ENCODE results near the gene DYNC1LI2. TPM values are rescaled to one million over a fixed set of nuclear protein-coding genes. Genes with fewer than 3 reads are reported as not detected.

The DYNC1LI2 gene
- total RNA-seq, 2 experiments from 2014 or later, result 32.3 to 35.7 TPM

DNA sequence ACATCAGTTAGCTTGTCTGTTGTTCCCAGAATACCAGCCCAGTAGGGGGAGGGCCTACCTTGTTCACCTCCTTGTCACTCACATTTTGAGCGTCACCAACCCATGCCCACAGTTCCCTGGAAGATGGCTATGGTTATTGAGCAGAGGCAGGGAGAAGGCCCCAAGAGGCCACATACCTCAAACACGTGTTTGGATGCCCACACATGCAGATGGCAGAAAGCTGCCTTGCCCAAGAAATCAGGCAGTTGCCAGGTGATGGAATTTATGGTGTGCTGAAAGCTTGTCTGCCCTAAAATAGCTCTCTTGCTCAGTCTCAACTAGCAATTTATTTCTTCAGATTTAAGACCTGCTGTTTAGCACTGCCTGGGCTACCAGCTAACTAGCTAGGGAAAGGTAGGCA lies 38.3 kb downstream of the DYNC1LI2 start:
- ChIA-PET CTCF (interaction anchor here (0.8 to 1.3 kb wide), 5 partner anchors 15 to 113 kb away, joined by 3 to 5 read pairs (median 3); no protein-coding TSS in a partner anchor), POLR2A (interaction anchor here (0.6 kb wide), 1 partner anchor 139 kb away, joined by 4 read pairs; no protein-coding TSS in a partner anchor)
- H3K27me3 Mint-ChIP-seq, result peaks cover 4% of the 10 kb centered on the region
- no peaks in the 10 kb centered on the region for H3K36me3 Mint-ChIP-seq (ENCODE audit: low read depth)
- ATAC-seq (no peak), DNase-seq (no peak)
- no peak overlapping the region for H3K4me3 Mint-ChIP-seq
- H3K9me3 Mint-ChIP-seq (ENCODE audit: low read depth), result no peaks in the 10 kb centered on the region
- intact Hi-C loops (cut with DNase I, micrococcal nuclease), result no loop called here
- no peaks in the 10 kb centered on the region for H3K4me1 Mint-ChIP-seq
- H3K27ac Mint-ChIP-seq, result no peak overlapping the region

- POLR2A ChIA-PET, result no interaction called here
- CTCF ChIA-PET, result interaction anchor here (0.9 to 1.2 kb wide), 3 partner anchors 16 to 114 kb away, joined by 3 read pairs; no protein-coding TSS in a partner anchor
Observed at GRCh38 chr16:66712512-66712911, 38.9 kb downstream of the DYNC1LI2 start.

DNA sequence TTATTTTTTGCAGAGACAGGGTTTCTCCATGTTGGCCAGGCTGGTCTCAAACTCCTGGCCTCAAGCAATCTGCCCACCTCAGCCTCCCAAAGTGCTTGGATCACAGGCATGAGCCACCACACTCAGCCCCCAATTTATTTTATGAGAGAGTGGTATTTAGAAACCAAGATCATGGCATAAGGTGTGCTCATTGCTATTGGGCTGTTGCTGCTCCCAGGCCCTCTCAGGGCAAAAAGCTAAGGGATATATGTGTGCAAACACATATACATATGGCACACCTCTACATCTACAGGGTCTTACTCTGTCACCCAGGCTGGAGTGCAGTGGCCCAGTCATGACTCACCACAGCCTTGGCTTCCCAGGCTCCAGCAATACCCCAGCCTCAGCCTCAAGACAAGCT lies 39.8 kb downstream of the DYNC1LI2 start:
- H3K27ac Mint-ChIP-seq, result no peak overlapping the region
- no peak for DNase-seq
- H3K9me3 Mint-ChIP-seq (ENCODE audit: low read depth), result no peaks in the 10 kb centered on the region
- no peak for ATAC-seq
- H3K4me1 Mint-ChIP-seq, result no peaks in the 10 kb centered on the region
- no peak overlapping the region for H3K4me3 Mint-ChIP-seq
- H3K27me3 Mint-ChIP-seq, result peaks cover 4% of the 10 kb centered on the region
- ChIA-PET POLR2A (no interaction called here), CTCF (interaction anchor here (1.1 kb wide), 2 partner anchors 15 to 28 kb away, joined by 3 read pairs; no protein-coding TSS in a partner anchor)
- no peaks in the 10 kb centered on the region for H3K36me3 Mint-ChIP-seq (ENCODE audit: low read depth)
- intact Hi-C loops (cut with DNase I, micrococcal nuclease), result no loop called here

More at GRCh38 chr16:66712512-66712911, 38.9 kb downstream of the DYNC1LI2 start:
- Mint-ChIP-seq H3K36me3 (ENCODE audit: low read depth) (no peaks in the 10 kb centered on the region), H3K27me3 (peaks cover 4% of the 10 kb centered on the region), H3K27ac (no peak overlapping the region), H3K4me1 (no peaks in the 10 kb centered on the region), H3K4me3 (no peak overlapping the region), H3K9me3 (ENCODE audit: low read depth) (no peaks in the 10 kb centered on the region)
- no peak for DNase-seq
- no peak for ATAC-seq
- intact Hi-C loops (cut with DNase I, micrococcal nuclease), result no loop called here

- Mint-ChIP-seq H3K4me1 (no peaks in the 10 kb centered on the region), H3K27me3 (peaks cover 4% of the 10 kb centered on the region), H3K4me3 (no peak overlapping the region), H3K27ac (no peak overlapping the region), H3K36me3 (ENCODE audit: low read depth) (no peaks in the 10 kb centered on the region), H3K9me3 (ENCODE audit: low read depth) (no peaks in the 10 kb centered on the region)
- ATAC-seq (no peak), DNase-seq (no peak)
- ChIA-PET CTCF (interaction anchor here (1.1 kb wide), 1 partner anchor 35 kb away, joined by 5 read pairs; no protein-coding TSS in a partner anchor), POLR2A (no interaction called here)
- intact Hi-C loops (cut with DNase I, micrococcal nuclease), result no loop called here
Observed at GRCh38 chr16:66706506-66706880, 44.9 kb downstream of the DYNC1LI2 start.

DNA sequence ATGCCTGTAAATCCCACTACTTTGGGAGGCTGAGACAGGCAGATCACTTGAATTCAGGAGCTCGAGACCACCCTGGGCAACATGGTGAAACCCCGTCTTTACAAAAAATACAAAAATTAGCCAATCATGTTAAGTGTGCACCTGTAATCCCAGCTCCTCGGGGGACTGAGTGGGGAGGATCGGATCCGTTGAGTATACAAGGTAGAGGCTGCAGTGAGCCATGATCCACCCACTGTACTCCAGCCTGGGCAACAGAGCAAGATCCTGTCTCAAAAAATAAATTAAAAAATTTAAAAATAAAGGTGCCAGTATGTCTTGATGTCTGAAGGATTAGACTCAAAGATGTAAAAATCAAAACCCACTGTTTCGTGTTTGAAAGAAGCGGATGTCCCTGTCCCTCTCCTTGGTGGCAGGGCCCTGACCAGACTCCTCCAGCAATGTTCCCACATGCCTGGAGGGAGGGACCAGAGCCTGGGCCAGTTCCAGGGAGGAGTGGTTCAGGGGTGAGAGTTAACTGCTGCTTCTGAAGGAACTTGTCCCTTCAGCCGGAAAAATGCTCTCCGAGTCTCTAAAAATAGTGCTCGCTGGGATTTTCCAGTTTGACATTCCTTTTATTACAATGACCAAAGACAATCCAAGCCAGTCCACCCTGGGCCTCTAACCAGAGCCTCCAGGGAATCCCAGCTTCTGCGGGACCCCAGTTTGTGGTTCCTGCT lies 45.5 kb downstream of the DYNC1LI2 start:
- Mint-ChIP-seq H3K36me3 (ENCODE audit: low read depth) (no peaks in the 10 kb centered on the region), H3K4me3 (no peak overlapping the region), H3K9me3 (ENCODE audit: low read depth) (no peaks in the 10 kb centered on the region), H3K27me3 (peaks cover 4% of the 10 kb centered on the region), H3K4me1 (no peaks in the 10 kb centered on the region), H3K27ac (no peak overlapping the region)
- ChIA-PET POLR2A (no interaction called here), CTCF (interaction anchor here (1.1 kb wide), 1 partner anchor 36 kb away, joined by 5 read pairs; no protein-coding TSS in a partner anchor)
- intact Hi-C loops (cut with DNase I, micrococcal nuclease), result no loop called here
- DNase-seq (no peak), ATAC-seq (no peak)

- Mint-ChIP-seq H3K4me3 (no peak overlapping the region), H3K9me3 (ENCODE audit: low read depth) (no peaks in the 10 kb centered on the region), H3K27ac (no peak overlapping the region), H3K4me1 (no peaks in the 10 kb centered on the region), H3K27me3 (peaks cover 2% of the 10 kb centered on the region), H3K36me3 (ENCODE audit: low read depth) (no peaks in the 10 kb centered on the region)
- intact Hi-C loops (cut with DNase I, micrococcal nuclease), result no loop called here
- ChIA-PET POLR2A (no interaction called here), CTCF (interaction anchor here (0.5 to 0.7 kb wide), 3 partner anchors 25 to 216 kb away, joined by 3 to 4 read pairs (median 3); no protein-coding TSS in a partner anchor)
- ATAC-seq, result no peak
- no peak for DNase-seq
Observed at GRCh38 chr16:66703406-66704215, 47.8 kb downstream of the DYNC1LI2 start.

DNA sequence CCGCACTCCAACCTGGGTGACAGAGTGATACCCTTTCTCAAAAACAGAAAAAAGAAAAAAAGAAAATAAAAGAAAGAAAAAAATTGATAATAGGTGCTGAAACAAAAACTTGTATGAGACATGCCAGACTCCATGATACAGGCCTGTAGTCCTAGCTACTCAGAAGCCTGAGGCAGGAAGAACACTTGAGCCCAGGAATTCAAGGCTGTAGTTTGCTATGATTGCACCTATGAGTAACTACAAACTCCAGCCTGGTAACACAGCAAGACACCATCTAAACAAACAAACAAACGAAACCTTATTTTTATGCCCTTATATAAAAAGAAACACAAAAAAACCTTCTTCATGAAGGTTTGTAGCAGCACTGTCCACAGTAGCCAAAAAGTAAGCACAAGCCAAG lies 49.9 kb downstream of the DYNC1LI2 start:
- no peaks in the 10 kb centered on the region for H3K36me3 Mint-ChIP-seq (ENCODE audit: low read depth)
- intact Hi-C loops (cut with DNase I, micrococcal nuclease), result no loop called here
- no peak for ATAC-seq
- H3K4me1 Mint-ChIP-seq, result peaks cover 3% of the 10 kb centered on the region
- H3K27me3 Mint-ChIP-seq, result peaks cover 5% of the 10 kb centered on the region
- no peak for DNase-seq
- no peaks in the 10 kb centered on the region for H3K9me3 Mint-ChIP-seq (ENCODE audit: low read depth)
- no peak overlapping the region for H3K4me3 Mint-ChIP-seq
- CTCF ChIA-PET, result interaction anchor here (0.6 to 1.3 kb wide), 2 partner anchors 25 to 43 kb away, joined by 3 read pairs; no protein-coding TSS in a partner anchor
- POLR2A ChIA-PET, result no interaction called here
- H3K27ac Mint-ChIP-seq, result no peak overlapping the region

- ChIA-PET POLR2A (no interaction called here), CTCF (interaction anchor here (1.3 kb wide), 1 partner anchor 42 kb away, joined by 3 read pairs; no protein-coding TSS in a partner anchor)
- DNase-seq (no peak), ATAC-seq (no peak)
- intact Hi-C loops (cut with DNase I, micrococcal nuclease), result no loop called here
- no peak overlapping the region for H3K4me3 Mint-ChIP-seq
- H3K4me1 Mint-ChIP-seq, result peaks cover 3% of the 10 kb centered on the region
- H3K36me3 Mint-ChIP-seq (ENCODE audit: low read depth), result no peaks in the 10 kb centered on the region
- no peak overlapping the region for H3K27ac Mint-ChIP-seq
- no peaks in the 10 kb centered on the region for H3K9me3 Mint-ChIP-seq (ENCODE audit: low read depth)
- H3K27me3 Mint-ChIP-seq, result peaks cover 5% of the 10 kb centered on the region
Observed at GRCh38 chr16:66701026-66701425, 50.4 kb downstream of the DYNC1LI2 start.

DNA sequence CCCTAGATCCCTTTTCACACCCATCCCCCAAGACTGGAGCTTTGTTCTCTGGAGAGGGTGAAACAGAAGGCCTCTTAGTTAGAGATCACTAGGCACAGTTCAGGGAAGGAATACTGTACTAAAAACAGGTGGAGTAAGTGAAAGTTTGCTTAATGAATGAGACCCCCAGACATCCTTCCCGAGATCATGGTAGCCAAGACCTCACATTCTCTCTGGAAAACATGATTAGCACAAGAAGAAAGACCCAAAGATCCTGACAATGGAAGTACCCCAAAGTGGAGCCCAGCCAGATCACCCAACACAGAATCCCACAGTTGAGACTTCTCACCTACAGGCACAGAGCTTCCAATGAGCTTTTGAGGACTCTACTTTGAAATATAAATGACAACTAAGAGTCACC lies 51.5 kb downstream of the DYNC1LI2 start:
- intact Hi-C loops (cut with DNase I, micrococcal nuclease), result no loop called here
- DNase-seq (no peak), ATAC-seq (no peak)
- H3K36me3 Mint-ChIP-seq (ENCODE audit: low read depth), result no peaks in the 10 kb centered on the region
- H3K9me3 Mint-ChIP-seq (ENCODE audit: low read depth), result no peaks in the 10 kb centered on the region
- H3K4me3 Mint-ChIP-seq, result no peak overlapping the region
- H3K27me3 Mint-ChIP-seq, result peaks cover 9% of the 10 kb centered on the region
- no peak overlapping the region for H3K27ac Mint-ChIP-seq
- CTCF ChIA-PET, result interaction anchor here (0.9 kb wide), 1 partner anchor 293 kb away, joined by 3 read pairs; no protein-coding TSS in a partner anchor
- POLR2A ChIA-PET, result no interaction called here
- H3K4me1 Mint-ChIP-seq, result peaks cover 11% of the 10 kb centered on the region

GRCh38 chr16:66698046-66698445 lies 53.4 kb downstream of the DYNC1LI2 start:
- H3K9me3 Mint-ChIP-seq (ENCODE audit: low read depth), result no peaks in the 10 kb centered on the region
- H3K27ac Mint-ChIP-seq, result no peak overlapping the region
- H3K4me3 Mint-ChIP-seq, result no peak overlapping the region
- CTCF ChIA-PET, result interaction anchor here (0.7 to 1.6 kb wide), 8 partner anchors 15 to 1042 kb away, joined by 3 to 5 read pairs (median 3); partner anchors contain the start of gene NAE1
- POLR2A ChIA-PET, result no interaction called here
- H3K4me1 Mint-ChIP-seq, result peaks cover 12% of the 10 kb centered on the region
- H3K27me3 Mint-ChIP-seq, result peaks cover 10% of the 10 kb centered on the region
- ATAC-seq (no peak), DNase-seq (no peak)
- intact Hi-C loops (cut with DNase I, micrococcal nuclease), result no loop called here
- no peaks in the 10 kb centered on the region for H3K36me3 Mint-ChIP-seq (ENCODE audit: low read depth)
